ENCODE data around the gene CADPS2. TPM values are rescaled to one million over a fixed set of nuclear protein-coding genes. Genes with fewer than 3 reads are reported as not detected.

The CADPS2 gene
- total RNA-seq, 2 donors from 2014 or later, result 31.9 to 63.9 TPM

GRCh38 chr7:122768827-122769226 lies 117.4 kb downstream of the CADPS2 start:
- intact Hi-C loops (cut with DNase I), result no loop called here
- peaks cover 10% of the 10 kb centered on the region for H3K4me1 ChIP-seq
- no peak for TF ChIP-seq CTCF (IDR thresholded peaks at IDR 0.05)
- TF ChIP-seq POLR2A (IDR thresholded peaks at IDR 0.05), result no peak

DNA sequence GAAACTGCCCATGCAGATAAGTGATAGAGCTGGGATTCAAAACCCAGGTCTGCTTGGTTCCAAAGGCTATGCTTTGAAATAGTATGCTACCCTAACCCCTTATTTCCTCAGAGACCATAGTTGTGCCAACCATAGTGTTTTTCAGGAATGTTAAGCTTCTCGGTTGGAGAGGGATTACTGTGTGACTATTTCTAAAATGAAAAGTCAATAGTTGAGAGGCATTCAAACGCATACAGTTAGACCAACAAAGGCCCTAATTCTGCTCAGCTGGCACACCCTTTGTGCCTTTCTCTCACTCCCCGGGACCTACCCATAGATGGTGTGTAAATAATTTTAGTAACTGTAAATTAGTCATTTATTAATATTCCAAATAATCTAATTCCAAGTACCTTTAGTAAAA lies 118.9 kb downstream of the CADPS2 start:
- H3K9me3 ChIP-seq, result no peaks in the 10 kb centered on the region
- H3K27ac ChIP-seq, result no peak overlapping the region
- ATAC-seq (no peak), DNase-seq (no peak)
- TF ChIP-seq POLR2A (IDR thresholded peaks at IDR 0.05) (no peak), CTCF (IDR thresholded peaks at IDR 0.05) (no peak)
- no peaks in the 10 kb centered on the region for H3K27me3 ChIP-seq
- 64 to 69% methylated on average over 3 of the region's 3 CpGs for WGBS, 2 donors
- intact Hi-C loops (cut with DNase I), result no loop called here
- no peak overlapping the region for H3K4me3 ChIP-seq
- H3K36me3 ChIP-seq (replicated peaks in 1 of 2; ENCODE audit: insufficient read depth in 1 of 2, low read depth in 2 of 2), result no peaks in the 10 kb centered on the region
- peaks cover 10% of the 10 kb centered on the region for H3K4me1 ChIP-seq

More at GRCh38 chr7:122768827-122769226, 117.4 kb downstream of the CADPS2 start:
- Histone ChIP-seq H3K27ac (no peak overlapping the region), H3K4me3 (no peak overlapping the region), H3K9me3 (no peaks in the 10 kb centered on the region), H3K27me3 (no peaks in the 10 kb centered on the region), H3K36me3 (replicated peaks in 1 of 2; ENCODE audit: insufficient read depth in 1 of 2, low read depth in 2 of 2) (no peaks in the 10 kb centered on the region)
- ATAC-seq (no peak), DNase-seq (no peak)
- 28 to 29% methylated on average over 3 of the region's 3 CpGs for WGBS, 2 donors

- intact Hi-C loops (cut with DNase I), result no loop called here
- Histone ChIP-seq H3K4me3 (no peak overlapping the region), H3K9me3 (no peaks in the 10 kb centered on the region), H3K36me3 (replicated peaks in 1 of 2; ENCODE audit: insufficient read depth in 1 of 2, low read depth in 2 of 2) (no peaks in the 10 kb centered on the region), H3K27ac (no peak overlapping the region), H3K27me3 (no peaks in the 10 kb centered on the region), H3K4me1 (peaks cover 10% of the 10 kb centered on the region)
- 88 to 96% methylated on average over 1 of the region's 1 CpG for WGBS, 2 donors
- TF ChIP-seq POLR2A (IDR thresholded peaks at IDR 0.05) (no peak), CTCF (IDR thresholded peaks at IDR 0.05) (no peak)
- ATAC-seq (no peak), DNase-seq (no peak)
These were observed 119.7 kb downstream of the CADPS2 start for GRCh38 chr7:122766593-122766992.

DNA sequence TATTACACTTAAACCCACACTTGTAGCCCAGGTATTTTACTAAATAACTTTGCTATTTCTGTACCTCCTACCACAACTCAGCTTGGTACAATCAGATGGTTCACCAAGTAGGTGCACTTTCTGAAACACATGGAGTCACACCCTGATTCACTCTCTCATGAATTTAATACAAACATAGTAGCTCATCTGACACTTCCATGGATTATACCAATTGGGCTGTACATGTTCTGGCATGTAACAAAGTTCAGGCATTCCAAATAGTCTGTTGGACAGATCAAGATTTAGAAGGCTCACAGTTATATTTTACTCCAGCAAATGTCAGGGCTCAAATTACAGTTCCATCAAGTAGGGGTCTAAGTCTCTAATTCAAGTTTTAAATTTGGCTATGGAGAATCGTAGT lies 121.4 kb downstream of the CADPS2 start:
- Histone ChIP-seq H3K27me3 (no peaks in the 10 kb centered on the region), H3K9me3 (no peaks in the 10 kb centered on the region), H3K4me3 (no peak overlapping the region), H3K4me1 (no peaks in the 10 kb centered on the region), H3K27ac (no peak overlapping the region), H3K36me3 (replicated peaks in 1 of 2; ENCODE audit: insufficient read depth in 1 of 2, low read depth in 2 of 2) (no peaks in the 10 kb centered on the region)
- intact Hi-C loops (cut with DNase I), result no loop called here
- ATAC-seq, result no peak
- TF ChIP-seq POLR2A (IDR thresholded peaks at IDR 0.05) (no peak), CTCF (IDR thresholded peaks at IDR 0.05) (no peak)
- DNase-seq, result no peak
- WGBS, 2 donors, result 72 to 86% methylated on average over 1 of the region's 1 CpG

DNA sequence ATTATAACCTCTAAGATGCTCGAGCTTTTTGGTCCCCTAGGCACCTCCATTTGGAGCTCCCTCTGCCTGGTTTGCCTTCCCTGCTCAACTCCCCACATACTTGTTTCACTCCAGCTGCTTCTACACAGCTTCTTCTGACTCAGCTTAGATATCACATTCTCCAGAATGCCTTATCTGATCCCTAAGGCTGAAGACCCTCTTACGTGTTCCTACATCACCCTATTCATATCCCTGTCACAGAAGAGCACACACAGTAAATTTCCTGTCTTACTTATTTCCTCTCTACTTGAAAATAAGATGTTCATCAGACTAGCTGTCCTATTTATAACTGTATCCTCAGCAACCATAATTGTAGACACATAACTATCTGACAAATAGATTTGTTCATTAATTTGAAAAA lies 122.2 kb downstream of the CADPS2 start:
- Histone ChIP-seq H3K36me3 (replicated peaks in 1 of 2; ENCODE audit: insufficient read depth in 1 of 2, low read depth in 2 of 2) (no peaks in the 10 kb centered on the region), H3K4me3 (no peak overlapping the region), H3K4me1 (no peaks in the 10 kb centered on the region), H3K9me3 (no peaks in the 10 kb centered on the region), H3K27ac (no peak overlapping the region), H3K27me3 (no peaks in the 10 kb centered on the region)
- TF ChIP-seq CTCF (IDR thresholded peaks at IDR 0.05) (no peak), POLR2A (IDR thresholded peaks at IDR 0.05) (no peak)
- DNase-seq (no peak), ATAC-seq (no peak)
- intact Hi-C loops (cut with DNase I), result no loop called here
- WGBS, 2 donors, result 54 to 68% methylated on average over 2 of the region's 2 CpGs

Measured in body of pancreas (tissue), 4 donors.